ENCODE data around the gene RAB6B.
A peak's percentile ranks its signal among the peaks of the same experiment; 100 is the strongest.

RAB6B gene

DNA sequence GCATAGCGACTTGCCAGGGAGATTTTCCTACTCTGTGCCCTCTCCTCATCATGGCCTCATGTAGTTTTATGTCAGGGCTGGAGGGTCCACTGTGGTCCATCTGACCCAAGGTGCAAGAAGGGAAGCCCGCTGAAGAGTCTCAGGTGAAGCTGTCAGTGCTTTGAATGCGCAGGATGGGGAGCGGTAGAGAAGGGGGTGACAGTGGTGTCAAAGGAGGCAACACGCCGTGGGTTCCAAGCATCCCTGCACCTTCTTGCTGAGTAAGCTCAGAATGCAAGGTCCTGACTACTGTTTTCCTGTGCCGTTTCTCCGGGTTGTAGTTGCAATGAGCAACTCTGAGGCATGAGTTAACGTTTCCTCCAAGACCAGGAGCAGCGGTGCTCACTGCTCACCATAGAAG is 44.9 kb upstream of the RAB6B start:
- no peak for DNase-seq (ENCODE audit: low read depth)
- TF ChIP-seq, protein P1, sequence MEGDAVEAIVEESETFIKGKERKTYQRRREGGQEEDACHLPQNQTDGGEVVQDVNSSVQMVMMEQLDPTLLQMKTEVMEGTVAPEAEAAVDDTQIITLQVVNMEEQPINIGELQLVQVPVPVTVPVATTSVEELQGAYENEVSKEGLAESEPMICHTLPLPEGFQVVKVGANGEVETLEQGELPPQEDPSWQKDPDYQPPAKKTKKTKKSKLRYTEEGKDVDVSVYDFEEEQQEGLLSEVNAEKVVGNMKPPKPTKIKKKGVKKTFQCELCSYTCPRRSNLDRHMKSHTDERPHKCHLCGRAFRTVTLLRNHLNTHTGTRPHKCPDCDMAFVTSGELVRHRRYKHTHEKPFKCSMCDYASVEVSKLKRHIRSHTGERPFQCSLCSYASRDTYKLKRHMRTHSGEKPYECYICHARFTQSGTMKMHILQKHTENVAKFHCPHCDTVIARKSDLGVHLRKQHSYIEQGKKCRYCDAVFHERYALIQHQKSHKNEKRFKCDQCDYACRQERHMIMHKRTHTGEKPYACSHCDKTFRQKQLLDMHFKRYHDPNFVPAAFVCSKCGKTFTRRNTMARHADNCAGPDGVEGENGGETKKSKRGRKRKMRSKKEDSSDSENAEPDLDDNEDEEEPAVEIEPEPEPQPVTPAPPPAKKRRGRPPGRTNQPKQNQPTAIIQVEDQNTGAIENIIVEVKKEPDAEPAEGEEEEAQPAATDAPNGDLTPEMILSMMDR (IDR thresholded peaks at IDR 0.05; ENCODE audit: insufficient read depth, low read depth, low read length, missing control alignments): no peak
- H3K4me3 ChIP-seq (ENCODE audit: low read length): no peak overlapping the region

DNA sequence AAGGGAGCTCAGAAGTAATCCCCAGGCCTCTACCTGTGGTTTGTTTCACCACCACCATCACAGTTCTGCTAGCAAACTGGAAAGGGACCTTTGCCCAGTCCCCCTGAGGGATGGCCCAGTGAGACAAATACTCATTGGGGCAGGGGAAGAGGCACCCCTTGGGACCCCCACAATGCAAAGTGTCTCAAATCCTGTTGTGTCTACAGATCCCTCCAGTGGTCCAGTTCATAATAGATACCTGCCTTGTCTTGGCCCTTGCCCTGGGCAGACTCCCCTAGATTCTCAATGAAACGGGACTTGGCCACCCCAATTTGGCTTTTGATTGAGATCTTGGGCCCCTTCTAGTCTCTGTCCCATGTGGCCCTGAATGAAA is 43.8 kb upstream of the RAB6B start:
- TF ChIP-seq, protein P1 (IDR thresholded peaks at IDR 0.05; ENCODE audit: insufficient read depth, low read depth, low read length, missing control alignments): no peak
- no peak for DNase-seq (ENCODE audit: low read depth)
- H3K4me3 ChIP-seq (ENCODE audit: low read length): no peak overlapping the region

- DNase-seq (ENCODE audit: low read depth): peak; percentile 25
- H3K4me3 ChIP-seq (ENCODE audit: low read length): no peak overlapping the region
- TF ChIP-seq, protein P1 (IDR thresholded peaks at IDR 0.05; ENCODE audit: insufficient read depth, low read depth, low read length, missing control alignments): no peak
Measured at GRCh38 chr3:133938770-133939462, 43.2 kb upstream of the RAB6B start.

- H3K4me3 ChIP-seq (ENCODE audit: low read length): no peak overlapping the region
- TF ChIP-seq, protein P1 (IDR thresholded peaks at IDR 0.05; ENCODE audit: insufficient read depth, low read depth, low read length, missing control alignments): no peak
- no peak for DNase-seq (ENCODE audit: low read depth)
Measured at GRCh38 chr3:133937756-133938601, 42.3 kb upstream of the RAB6B start.

DNA sequence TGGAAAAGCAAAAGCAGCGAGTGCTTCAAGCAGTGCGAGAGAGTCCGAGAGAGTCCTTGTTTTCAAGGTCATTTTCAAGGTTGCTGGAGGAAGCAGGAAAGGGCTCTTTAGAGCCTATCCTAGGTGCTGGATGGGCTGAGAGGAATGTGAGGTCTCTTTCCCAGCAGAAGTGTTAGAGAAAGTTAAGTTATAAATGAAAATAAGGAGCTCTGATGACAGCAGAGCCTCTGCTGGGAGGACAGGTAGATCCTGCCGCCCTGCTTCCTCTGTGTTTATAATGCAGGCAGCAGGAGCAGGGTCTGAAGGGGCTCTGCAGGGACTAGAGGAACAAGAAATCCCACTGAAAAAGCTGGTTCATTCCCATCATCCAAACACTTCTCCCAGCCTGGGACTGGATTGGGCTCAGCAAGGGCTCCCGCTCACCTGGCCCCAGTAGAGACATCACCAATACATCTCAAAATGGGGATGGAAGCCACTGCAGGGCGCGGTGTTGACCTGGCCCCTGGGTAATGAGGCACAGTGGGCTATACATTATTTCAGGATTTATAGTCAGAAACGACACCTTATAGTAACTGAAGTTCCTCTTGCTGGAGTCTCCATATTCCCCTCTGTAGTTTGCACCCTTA is 41.5 kb upstream of the RAB6B start:
- DNase-seq (ENCODE audit: low read depth): no peak
- TF ChIP-seq, protein P1 (IDR thresholded peaks at IDR 0.05; ENCODE audit: insufficient read depth, low read depth, low read length, missing control alignments): no peak
- no peak overlapping the region for H3K4me3 ChIP-seq (ENCODE audit: low read length)

DNA sequence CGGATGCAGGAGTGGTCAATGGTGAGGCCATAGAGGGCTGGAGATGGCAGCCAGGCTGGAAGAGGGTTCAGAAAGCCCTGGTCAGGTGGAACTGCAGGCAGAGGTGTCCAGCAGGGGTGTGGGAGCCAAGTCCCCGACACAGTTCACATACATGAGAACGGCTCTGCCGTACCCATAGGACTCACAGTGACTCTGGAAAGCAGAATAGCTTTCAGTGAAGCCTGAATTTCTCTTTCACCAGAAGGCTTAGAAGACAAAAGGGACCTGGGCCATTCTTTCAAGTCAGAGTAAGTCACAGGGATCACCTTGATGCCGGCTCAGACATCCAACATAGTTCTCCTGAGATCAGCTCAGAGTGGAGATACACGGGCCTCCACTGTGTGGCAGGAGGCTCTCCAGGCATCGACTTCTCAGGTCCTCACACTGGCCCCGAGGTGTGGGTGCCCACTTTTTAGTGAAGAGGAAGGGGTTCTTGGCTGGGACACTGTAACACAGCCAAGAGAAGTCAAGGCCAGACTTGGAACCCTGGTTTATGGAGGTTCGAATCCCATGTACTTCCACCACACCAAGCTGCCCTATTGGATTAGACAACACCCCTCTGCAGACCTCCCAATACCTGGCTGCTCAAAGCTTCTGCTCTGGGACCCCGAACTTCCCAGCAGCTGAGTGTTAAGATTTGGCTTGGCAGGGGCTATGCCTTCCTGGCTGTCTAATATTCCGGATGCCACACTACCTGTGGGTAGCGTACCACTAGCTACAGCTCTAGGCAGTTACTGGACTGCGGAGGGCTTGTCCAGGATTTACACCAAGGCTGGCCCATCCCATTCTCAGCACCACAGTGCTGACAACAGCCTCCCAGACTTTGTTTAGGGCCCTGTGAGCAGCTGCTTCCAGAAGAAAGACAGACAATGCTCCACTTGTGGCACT is 40.4 kb upstream of the RAB6B start:
- TF ChIP-seq, protein P1 (IDR thresholded peaks at IDR 0.05; ENCODE audit: insufficient read depth, low read depth, low read length, missing control alignments): no peak
- no peak overlapping the region for H3K4me3 ChIP-seq (ENCODE audit: low read length)
- DNase-seq (ENCODE audit: low read depth): no peak
